ENCODE results near the gene HSPA12A. TPM values are rescaled to one million over a fixed set of nuclear protein-coding genes. Genes with fewer than 3 reads are reported as not detected.

Gene HSPA12A
- total RNA-seq, 1 experiment from 2014 or later, result 3.1 TPM

- intact Hi-C loops (cut with micrococcal nuclease), result no loop called here
- Histone ChIP-seq H3K4me1 (ENCODE audit: insufficient read depth, low read length) (no peaks in the 10 kb centered on the region), H3K27ac (ENCODE audit: low read length) (no peak overlapping the region), H3K27me3 (ENCODE audit: low read length) (no peaks in the 10 kb centered on the region), H3K9ac (ENCODE audit: low read length) (no peak overlapping the region), H3K9me3 (ENCODE audit: low read length) (no peaks in the 10 kb centered on the region), H3K4me3 (ENCODE audit: low read length) (no peak overlapping the region), H3K4me2 (ENCODE audit: low read length) (no peak overlapping the region), H3K36me3 (ENCODE audit: low read depth, low read length) (no peaks in the 10 kb centered on the region), H4K20me1 (ENCODE audit: low read length) (no peaks in the 10 kb centered on the region), H2AFZ (ENCODE audit: low read length) (no peak overlapping the region), H3F3A (ENCODE audit: low read length, unreplicated experiment) (no peaks in the 10 kb centered on the region), H3K79me2 (ENCODE audit: low read length) (no peaks in the 10 kb centered on the region), H3K9me2 (replicated peaks; ENCODE audit: low read length) (no peaks in the 10 kb centered on the region)
- DNase-seq, result no peak
- ChIA-PET POLR2A (ENCODE audit: unreplicated experiment) (no interaction called here), CTCF (no interaction called here)
- no TSS peak for BruUV-seq (replicated peaks)
- no peak for TF ChIP-seq CTCF (conservative IDR thresholded peaks at IDR 0.05; ENCODE audit: low read depth, low read length)
- TF ChIP-seq EZH2 (IDR thresholded peaks at IDR 0.05; ENCODE audit: low read length, unreplicated experiment), result no peak
- no peak for TF ChIP-seq EZH2phosphoT487 (IDR thresholded peaks at IDR 0.05; ENCODE audit: borderline replicate concordance, low read length)
- ATAC-seq, result no peak
Observed at GRCh38 chr10:116716381-116716780, 26.0 kb downstream of the HSPA12A start.

GRCh38 chr10:116715839-116716377, 26.5 kb downstream of the HSPA12A start:
- POLR2A ChIA-PET (ENCODE audit: unreplicated experiment), result no interaction called here
- Histone ChIP-seq H3K9ac (ENCODE audit: low read length) (no peak overlapping the region), H3K4me1 (ENCODE audit: insufficient read depth, low read length) (no peaks in the 10 kb centered on the region), H3K27ac (ENCODE audit: low read length) (no peak overlapping the region), H3K79me2 (ENCODE audit: low read length) (no peaks in the 10 kb centered on the region), H4K20me1 (ENCODE audit: low read length) (no peaks in the 10 kb centered on the region), H3K27me3 (ENCODE audit: low read length) (no peaks in the 10 kb centered on the region), H3K4me3 (ENCODE audit: low read length) (no peak overlapping the region), H2AFZ (ENCODE audit: low read length) (no peak overlapping the region), H3K4me2 (ENCODE audit: low read length) (no peak overlapping the region), H3K9me2 (replicated peaks; ENCODE audit: low read length) (no peaks in the 10 kb centered on the region), H3K9me3 (ENCODE audit: low read length) (no peaks in the 10 kb centered on the region), H3F3A (ENCODE audit: low read length, unreplicated experiment) (no peaks in the 10 kb centered on the region), H3K36me3 (ENCODE audit: low read depth, low read length) (no peaks in the 10 kb centered on the region)
- DNase-seq, result no peak
- no peak for ATAC-seq
- TF ChIP-seq EZH2 (IDR thresholded peaks at IDR 0.05; ENCODE audit: low read length, unreplicated experiment) (no peak), CTCF (conservative IDR thresholded peaks at IDR 0.05; ENCODE audit: low read depth, low read length) (no peak), EZH2phosphoT487 (IDR thresholded peaks at IDR 0.05; ENCODE audit: borderline replicate concordance, low read length) (no peak)
- BruUV-seq (replicated peaks), result no TSS peak
- intact Hi-C loops (cut with micrococcal nuclease), result no loop called here
- CTCF ChIA-PET, result no interaction called here

- H3K4me2 ChIP-seq (ENCODE audit: low read length), result no peak overlapping the region
- H3K9ac ChIP-seq (ENCODE audit: low read length), result no peak overlapping the region
- H3K4me3 ChIP-seq (ENCODE audit: low read length), result no peak overlapping the region
- H3K79me2 ChIP-seq (ENCODE audit: low read length), result no peaks in the 10 kb centered on the region
- no peak overlapping the region for H2AFZ ChIP-seq (ENCODE audit: low read length)
- ATAC-seq (no peak), DNase-seq (no peak)
- H3K9me3 ChIP-seq (ENCODE audit: low read length), result no peaks in the 10 kb centered on the region
- ChIA-PET CTCF (no interaction called here), POLR2A (ENCODE audit: unreplicated experiment) (no interaction called here)
- H3K36me3 ChIP-seq (ENCODE audit: low read depth, low read length), result no peaks in the 10 kb centered on the region
- intact Hi-C loops (cut with micrococcal nuclease), result no loop called here
- no peaks in the 10 kb centered on the region for H3K9me2 ChIP-seq (replicated peaks; ENCODE audit: low read length)
- no peaks in the 10 kb centered on the region for H3F3A ChIP-seq (ENCODE audit: low read length, unreplicated experiment)
- no peaks in the 10 kb centered on the region for H3K4me1 ChIP-seq (ENCODE audit: insufficient read depth, low read length)
- BruUV-seq (replicated peaks), result no TSS peak
- no peaks in the 10 kb centered on the region for H3K27me3 ChIP-seq (ENCODE audit: low read length)
- no peak for TF ChIP-seq EZH2 (IDR thresholded peaks at IDR 0.05; ENCODE audit: low read length, unreplicated experiment)
- no peak for TF ChIP-seq CTCF (conservative IDR thresholded peaks at IDR 0.05; ENCODE audit: low read depth, low read length)
- no peak for TF ChIP-seq EZH2phosphoT487 (IDR thresholded peaks at IDR 0.05; ENCODE audit: borderline replicate concordance, low read length)
- H3K27ac ChIP-seq (ENCODE audit: low read length), result no peak overlapping the region
- H4K20me1 ChIP-seq (ENCODE audit: low read length), result no peaks in the 10 kb centered on the region
Observed at GRCh38 chr10:116715341-116715740, 27.0 kb downstream of the HSPA12A start.
